ENCODE results near the gene RGL3.
"Not testable (repeated sequence)": the region's sequence is repeated elsewhere in the genome, so short reads cannot be mapped to it uniquely, and the experiment has no call there.

Gene RGL3

GRCh38 chr19:11418549-11419506, at the start of gene RGL3:
RGL3 (minus strand) TSS chr19:11419314; CDS start chr19:11419278, 36 bp downstream.
- no peak for FAIRE-seq

- FAIRE-seq, result not testable (repeated sequence)
Observed at GRCh38 chr19:11468266-11468845, 49.2 kb upstream of the RGL3 start.

GRCh38 chr19:11465600-11465999, 46.5 kb upstream of the RGL3 start:
- FAIRE-seq, result no peak

GRCh38 chr19:11464333-11465265, 45.5 kb upstream of the RGL3 start:
- FAIRE-seq, result no peak

GRCh38 chr19:11463391-11463790, 44.3 kb upstream of the RGL3 start:
- no peak for FAIRE-seq

- FAIRE-seq, result no peak
Observed at GRCh38 chr19:11461453-11461852, 42.3 kb upstream of the RGL3 start.

GRCh38 chr19:11460207-11460606, 41.1 kb upstream of the RGL3 start:
- no peak for FAIRE-seq

- FAIRE-seq, result not testable (repeated sequence)
Observed at GRCh38 chr19:11458912-11459311, 39.8 kb upstream of the RGL3 start.

GRCh38 chr19:11458236-11458900, 39.3 kb upstream of the RGL3 start:
- FAIRE-seq, result no peak

- no peak for FAIRE-seq
Observed at GRCh38 chr19:11457831-11458230, 38.7 kb upstream of the RGL3 start.

- FAIRE-seq, result no peak
Observed at GRCh38 chr19:11457115-11457514, 38.0 kb upstream of the RGL3 start.

GRCh38 chr19:11456659-11457058, 37.5 kb upstream of the RGL3 start:
- FAIRE-seq, result no peak

GRCh38 chr19:11455233-11455554, 36.1 kb upstream of the RGL3 start:
- FAIRE-seq, result not testable (repeated sequence)

GRCh38 chr19:11453468-11454341, 34.6 kb upstream of the RGL3 start:
- no peak for FAIRE-seq

- no peak for FAIRE-seq
Observed at GRCh38 chr19:11452620-11453310, 33.7 kb upstream of the RGL3 start.

GRCh38 chr19:11451871-11452619, 32.9 kb upstream of the RGL3 start:
- FAIRE-seq, result peak; percentile 35

- peak; percentile 82 for FAIRE-seq
Observed at GRCh38 chr19:11451327-11451870, 32.3 kb upstream of the RGL3 start.

- FAIRE-seq, result no peak
Observed at GRCh38 chr19:11450570-11451326, 31.6 kb upstream of the RGL3 start.
